GM21619 (cell line): ENCODE data around the gene GRB10.
"Not testable (repeated sequence)": the region's sequence is repeated elsewhere in the genome, so short reads cannot be mapped to it uniquely, and the experiment has no call there.

Experiments used
- ATAC-seq: cut with Tn5 transposase; IDR thresholded peaks from one replicate; pipeline ENCODE4 v1.9.1; 2021; ENCODE audit not compliant: unreplicated experiment

GRB10 gene

GRCh38 chr7:50745835-50746234 is 36.9 kb downstream of the GRB10 start:
- ATAC-seq, result no peak

- no peak for ATAC-seq
These were observed 37.4 kb downstream of the GRB10 start for GRCh38 chr7:50745336-50745735.

- ATAC-seq, result no peak
These were observed 38.8 kb downstream of the GRB10 start for GRCh38 chr7:50743893-50744292.

GRCh38 chr7:50743016-50743415 is 39.7 kb downstream of the GRB10 start:
- no peak for ATAC-seq

GRCh38 chr7:50742401-50742800 is 40.3 kb downstream of the GRB10 start:
- ATAC-seq, result no peak

- peak; percentile 89 for ATAC-seq
These were observed 42.8 kb downstream of the GRB10 start for GRCh38 chr7:50739744-50740435.

GRCh38 chr7:50738932-50739331 is 43.8 kb downstream of the GRB10 start:
- no peak for ATAC-seq

GRCh38 chr7:50735836-50736235 is 46.9 kb downstream of the GRB10 start:
- not testable (repeated sequence) for ATAC-seq

GRCh38 chr7:50735333-50735732 is 47.4 kb downstream of the GRB10 start:
- ATAC-seq, result no peak

- ATAC-seq, result no peak
These were observed 48.5 kb downstream of the GRB10 start for GRCh38 chr7:50734246-50734645.

- no peak for ATAC-seq
These were observed 49.1 kb downstream of the GRB10 start for GRCh38 chr7:50733552-50733951.

GRCh38 chr7:50731703-50732582 is 50.8 kb downstream of the GRB10 start:
- no peak for ATAC-seq

GRCh38 chr7:50730446-50731400 is 52.0 kb downstream of the GRB10 start:
- ATAC-seq, result no peak

- ATAC-seq, result no peak
These were observed 52.7 kb downstream of the GRB10 start for GRCh38 chr7:50729962-50730361.

- no peak for ATAC-seq
These were observed 54.5 kb downstream of the GRB10 start for GRCh38 chr7:50728184-50728583.

GRCh38 chr7:50727711-50728110 is 55.0 kb downstream of the GRB10 start:
- ATAC-seq, result no peak

GRCh38 chr7:50727072-50727471 is 55.6 kb downstream of the GRB10 start:
- no peak for ATAC-seq

- no peak for ATAC-seq
These were observed 56.9 kb downstream of the GRB10 start for GRCh38 chr7:50725774-50726173.

GRCh38 chr7:50724526-50725520 is 57.9 kb downstream of the GRB10 start:
- no peak for ATAC-seq

GRCh38 chr7:50723888-50724287 is 58.8 kb downstream of the GRB10 start:
- ATAC-seq, result no peak
